ENCODE measurements around the gene PARD3.

Gene PARD3

DNA sequence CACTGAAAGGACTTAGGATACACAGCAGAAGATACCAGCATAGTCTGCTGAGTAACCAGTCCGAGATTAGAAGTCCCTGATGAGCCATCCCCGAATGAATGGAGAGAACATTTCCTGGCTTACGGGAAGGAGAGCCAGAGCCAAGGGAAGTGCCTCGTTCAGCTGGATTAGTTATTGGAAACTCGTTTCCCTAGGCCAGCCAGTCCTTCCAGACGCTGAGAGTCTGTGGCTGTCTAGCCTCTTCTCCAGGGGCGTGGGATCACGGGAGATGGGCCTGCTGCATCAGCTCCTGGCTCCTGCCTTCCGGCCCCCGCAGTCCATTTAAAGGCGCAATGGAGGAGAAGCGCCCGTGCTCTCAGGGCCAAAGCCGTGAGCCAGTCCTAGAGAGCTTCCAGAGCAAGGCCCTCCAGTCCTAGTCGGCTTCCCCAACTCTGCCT lies 712.8 kb downstream of the PARD3 start:
- no peaks in the 10 kb centered on the region for H3K27me3 ChIP-seq (ENCODE audit: insufficient read depth, low read length)
- H3K36me3 ChIP-seq (ENCODE audit: insufficient read depth, low read length): no peaks in the 10 kb centered on the region
- H3K4me1 ChIP-seq (ENCODE audit: control insufficient read depth, insufficient read depth, low read length, unreplicated experiment): peaks cover 19% of the 10 kb centered on the region
- H2AFZ ChIP-seq (ENCODE audit: low read length, unreplicated experiment): peak overlapping the region; percentile 98
- no peaks in the 10 kb centered on the region for H3K79me2 ChIP-seq (ENCODE audit: control insufficient read depth, insufficient read depth, low read length, unreplicated experiment)
- H3K4me3 ChIP-seq (ENCODE audit: low read depth, low read length): peak overlapping the region; percentile 13; the same call in 1 of the 2 replicates
- H3K27ac ChIP-seq (ENCODE audit: low read depth, low read length): peak overlapping the region; percentile 63

GRCh38 chr10:34101001-34101400 lies 714.1 kb downstream of the PARD3 start:
- Histone ChIP-seq H3K27ac (ENCODE audit: low read depth, low read length) (no peak overlapping the region), H3K36me3 (ENCODE audit: insufficient read depth, low read length) (no peaks in the 10 kb centered on the region), H3K79me2 (ENCODE audit: control insufficient read depth, insufficient read depth, low read length, unreplicated experiment) (no peaks in the 10 kb centered on the region), H3K4me3 (ENCODE audit: low read depth, low read length) (no peak overlapping the region), H2AFZ (ENCODE audit: low read length, unreplicated experiment) (no peak overlapping the region), H3K27me3 (ENCODE audit: insufficient read depth, low read length) (no peaks in the 10 kb centered on the region), H3K4me1 (ENCODE audit: control insufficient read depth, insufficient read depth, low read length, unreplicated experiment) (peaks cover 19% of the 10 kb centered on the region)

- no peaks in the 10 kb centered on the region for H3K79me2 ChIP-seq (ENCODE audit: control insufficient read depth, insufficient read depth, low read length, unreplicated experiment)
- H3K4me1 ChIP-seq (ENCODE audit: control insufficient read depth, insufficient read depth, low read length, unreplicated experiment): peaks cover 19% of the 10 kb centered on the region
- no peak overlapping the region for H3K27ac ChIP-seq (ENCODE audit: low read depth, low read length)
- no peak overlapping the region for H2AFZ ChIP-seq (ENCODE audit: low read length, unreplicated experiment)
- H3K27me3 ChIP-seq (ENCODE audit: insufficient read depth, low read length): no peaks in the 10 kb centered on the region
- H3K36me3 ChIP-seq (ENCODE audit: insufficient read depth, low read length): no peaks in the 10 kb centered on the region
- no peak overlapping the region for H3K4me3 ChIP-seq (ENCODE audit: low read depth, low read length)
These were observed 716.1 kb downstream of the PARD3 start for GRCh38 chr10:34098821-34099567.

DNA sequence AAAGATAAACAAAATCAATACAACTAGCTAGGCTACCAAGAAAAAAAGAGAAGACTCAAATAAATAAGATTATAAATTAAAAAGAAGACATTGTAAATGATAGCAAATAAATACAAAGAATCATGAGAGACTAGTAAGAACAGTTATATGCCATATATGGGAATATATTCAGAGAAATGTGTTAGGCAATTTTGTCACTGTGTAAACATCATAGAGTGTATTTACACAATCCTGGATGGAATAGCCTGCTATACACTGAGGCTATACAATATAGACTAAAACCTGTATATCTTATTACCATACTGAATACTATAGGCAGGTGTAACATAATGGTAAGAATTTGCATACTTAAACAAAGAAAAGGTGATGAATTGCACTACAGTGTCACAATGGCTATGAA lies 717.4 kb downstream of the PARD3 start:
- peaks cover 13% of the 10 kb centered on the region for H3K4me1 ChIP-seq (ENCODE audit: control insufficient read depth, insufficient read depth, low read length, unreplicated experiment)
- H3K79me2 ChIP-seq (ENCODE audit: control insufficient read depth, insufficient read depth, low read length, unreplicated experiment): no peaks in the 10 kb centered on the region
- H3K27me3 ChIP-seq (ENCODE audit: insufficient read depth, low read length): no peaks in the 10 kb centered on the region
- no peak overlapping the region for H3K27ac ChIP-seq (ENCODE audit: low read depth, low read length)
- H2AFZ ChIP-seq (ENCODE audit: low read length, unreplicated experiment): no peak overlapping the region
- no peak overlapping the region for H3K4me3 ChIP-seq (ENCODE audit: low read depth, low read length)
- no peaks in the 10 kb centered on the region for H3K36me3 ChIP-seq (ENCODE audit: insufficient read depth, low read length)

GRCh38 chr10:34094961-34095360 lies 720.1 kb downstream of the PARD3 start:
- H3K27ac ChIP-seq (ENCODE audit: low read depth, low read length): no peak overlapping the region
- H3K27me3 ChIP-seq (ENCODE audit: insufficient read depth, low read length): no peaks in the 10 kb centered on the region
- H3K79me2 ChIP-seq (ENCODE audit: control insufficient read depth, insufficient read depth, low read length, unreplicated experiment): no peaks in the 10 kb centered on the region
- H3K4me1 ChIP-seq (ENCODE audit: control insufficient read depth, insufficient read depth, low read length, unreplicated experiment): no peaks in the 10 kb centered on the region
- no peak overlapping the region for H2AFZ ChIP-seq (ENCODE audit: low read length, unreplicated experiment)
- no peaks in the 10 kb centered on the region for H3K36me3 ChIP-seq (ENCODE audit: insufficient read depth, low read length)
- no peak overlapping the region for H3K4me3 ChIP-seq (ENCODE audit: low read depth, low read length)

- Histone ChIP-seq H3K79me2 (ENCODE audit: control insufficient read depth, insufficient read depth, low read length, unreplicated experiment) (no peaks in the 10 kb centered on the region), H2AFZ (ENCODE audit: low read length, unreplicated experiment) (no peak overlapping the region), H3K4me1 (ENCODE audit: control insufficient read depth, insufficient read depth, low read length, unreplicated experiment) (no peaks in the 10 kb centered on the region), H3K36me3 (ENCODE audit: insufficient read depth, low read length) (no peaks in the 10 kb centered on the region), H3K4me3 (ENCODE audit: low read depth, low read length) (no peak overlapping the region), H3K27me3 (ENCODE audit: insufficient read depth, low read length) (no peaks in the 10 kb centered on the region), H3K27ac (ENCODE audit: low read depth, low read length) (no peak overlapping the region)
These were observed 720.9 kb downstream of the PARD3 start for GRCh38 chr10:34094146-34094696.

- no peaks in the 10 kb centered on the region for H3K27me3 ChIP-seq (ENCODE audit: insufficient read depth, low read length)
- H3K36me3 ChIP-seq (ENCODE audit: insufficient read depth, low read length): no peaks in the 10 kb centered on the region
- no peak overlapping the region for H2AFZ ChIP-seq (ENCODE audit: low read length, unreplicated experiment)
- no peaks in the 10 kb centered on the region for H3K79me2 ChIP-seq (ENCODE audit: control insufficient read depth, insufficient read depth, low read length, unreplicated experiment)
- H3K4me1 ChIP-seq (ENCODE audit: control insufficient read depth, insufficient read depth, low read length, unreplicated experiment): no peaks in the 10 kb centered on the region
- H3K27ac ChIP-seq (ENCODE audit: low read depth, low read length): no peak overlapping the region
- no peak overlapping the region for H3K4me3 ChIP-seq (ENCODE audit: low read depth, low read length)
These were observed 722.2 kb downstream of the PARD3 start for GRCh38 chr10:34092891-34093290.

DNA sequence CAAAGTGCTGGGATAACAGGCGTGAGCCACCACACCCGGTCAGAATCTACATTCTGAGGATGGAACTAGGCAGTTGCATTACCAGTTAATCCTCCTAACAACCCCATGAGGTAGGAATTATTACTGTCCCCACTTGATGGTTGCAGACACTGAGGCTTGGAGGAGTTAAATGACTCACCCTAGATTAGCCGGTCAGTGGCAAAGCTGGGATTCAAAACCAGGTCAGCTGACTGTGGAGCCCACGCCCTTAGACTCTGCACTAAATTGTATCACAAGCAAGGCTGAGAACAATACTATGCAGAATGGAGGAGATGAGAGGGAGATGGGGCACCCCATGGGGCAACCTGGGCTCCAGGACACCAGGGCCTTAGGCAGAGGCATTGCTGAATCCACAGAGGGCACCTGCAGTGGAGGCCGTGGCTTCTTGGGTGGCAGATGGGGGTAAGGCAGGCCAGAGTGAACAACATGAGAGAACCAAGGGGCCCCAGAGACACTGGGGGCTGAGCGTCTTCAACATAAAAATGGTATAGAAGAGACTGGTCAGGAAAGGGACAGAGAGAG lies 723.4 kb downstream of the PARD3 start:
- Histone ChIP-seq H3K4me3 (ENCODE audit: low read depth, low read length) (no peak overlapping the region), H3K27me3 (ENCODE audit: insufficient read depth, low read length) (no peaks in the 10 kb centered on the region), H3K36me3 (ENCODE audit: insufficient read depth, low read length) (no peaks in the 10 kb centered on the region), H3K27ac (ENCODE audit: low read depth, low read length) (no peak overlapping the region), H3K4me1 (ENCODE audit: control insufficient read depth, insufficient read depth, low read length, unreplicated experiment) (no peaks in the 10 kb centered on the region), H2AFZ (ENCODE audit: low read length, unreplicated experiment) (no peak overlapping the region), H3K79me2 (ENCODE audit: control insufficient read depth, insufficient read depth, low read length, unreplicated experiment) (no peaks in the 10 kb centered on the region)

DNA sequence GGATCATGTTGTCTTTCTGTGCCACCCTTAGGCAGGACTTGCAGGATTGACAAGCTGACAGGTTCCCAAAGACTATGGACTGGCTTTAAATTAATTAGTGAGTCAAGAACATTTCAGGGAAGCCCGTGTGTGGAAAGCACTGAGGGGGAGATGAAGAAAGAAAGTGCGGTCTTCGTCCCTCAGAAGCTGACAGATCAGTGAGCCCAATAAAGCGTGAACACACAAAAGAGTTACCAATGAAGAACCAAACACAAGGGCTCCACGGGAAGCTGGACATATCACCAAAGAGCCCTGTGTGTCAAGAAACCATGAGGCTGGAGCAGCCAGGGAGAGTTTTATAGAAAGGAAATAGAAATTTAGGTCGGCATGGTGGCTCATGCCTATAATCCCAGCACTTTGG lies 725.8 kb downstream of the PARD3 start:
- no peak overlapping the region for H2AFZ ChIP-seq (ENCODE audit: low read length, unreplicated experiment)
- H3K79me2 ChIP-seq (ENCODE audit: control insufficient read depth, insufficient read depth, low read length, unreplicated experiment): no peaks in the 10 kb centered on the region
- no peak overlapping the region for H3K4me3 ChIP-seq (ENCODE audit: low read depth, low read length)
- no peaks in the 10 kb centered on the region for H3K36me3 ChIP-seq (ENCODE audit: insufficient read depth, low read length)
- no peak overlapping the region for H3K27ac ChIP-seq (ENCODE audit: low read depth, low read length)
- no peaks in the 10 kb centered on the region for H3K27me3 ChIP-seq (ENCODE audit: insufficient read depth, low read length)
- no peaks in the 10 kb centered on the region for H3K4me1 ChIP-seq (ENCODE audit: control insufficient read depth, insufficient read depth, low read length, unreplicated experiment)

DNA sequence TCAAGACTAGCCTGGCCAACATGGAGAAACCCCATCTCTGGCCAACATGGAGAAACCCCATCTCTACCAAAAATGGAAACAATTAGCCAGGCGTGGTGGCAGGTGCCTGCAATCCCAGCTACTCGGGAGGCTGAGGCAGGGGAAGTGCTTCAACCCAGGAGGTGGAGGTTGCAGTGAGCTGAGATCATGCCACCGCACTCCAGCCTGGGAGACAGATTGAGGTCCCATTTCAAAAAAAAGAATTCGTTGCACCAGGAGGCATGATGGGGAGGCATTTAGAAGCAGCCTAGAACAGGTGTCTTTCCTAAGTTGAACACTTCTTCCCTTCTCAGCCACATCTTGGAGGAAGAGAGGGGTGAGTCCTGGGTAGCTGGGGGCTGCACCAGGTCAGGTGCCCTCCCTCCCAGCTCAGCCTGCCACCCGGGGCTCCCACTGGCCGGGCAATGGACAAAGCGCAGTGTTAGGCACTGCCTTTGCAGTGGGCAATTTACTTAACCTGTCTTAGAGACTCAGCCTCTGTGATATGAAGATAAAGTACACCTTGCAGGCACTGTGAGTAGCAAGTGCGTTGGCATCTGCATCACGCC lies 726.8 kb downstream of the PARD3 start:
- Histone ChIP-seq H3K4me1 (ENCODE audit: control insufficient read depth, insufficient read depth, low read length, unreplicated experiment) (no peaks in the 10 kb centered on the region), H3K27ac (ENCODE audit: low read depth, low read length) (no peak overlapping the region), H3K79me2 (ENCODE audit: control insufficient read depth, insufficient read depth, low read length, unreplicated experiment) (no peaks in the 10 kb centered on the region), H2AFZ (ENCODE audit: low read length, unreplicated experiment) (no peak overlapping the region), H3K27me3 (ENCODE audit: insufficient read depth, low read length) (no peaks in the 10 kb centered on the region), H3K36me3 (ENCODE audit: insufficient read depth, low read length) (no peaks in the 10 kb centered on the region), H3K4me3 (ENCODE audit: low read depth, low read length) (no peak overlapping the region)

DNA sequence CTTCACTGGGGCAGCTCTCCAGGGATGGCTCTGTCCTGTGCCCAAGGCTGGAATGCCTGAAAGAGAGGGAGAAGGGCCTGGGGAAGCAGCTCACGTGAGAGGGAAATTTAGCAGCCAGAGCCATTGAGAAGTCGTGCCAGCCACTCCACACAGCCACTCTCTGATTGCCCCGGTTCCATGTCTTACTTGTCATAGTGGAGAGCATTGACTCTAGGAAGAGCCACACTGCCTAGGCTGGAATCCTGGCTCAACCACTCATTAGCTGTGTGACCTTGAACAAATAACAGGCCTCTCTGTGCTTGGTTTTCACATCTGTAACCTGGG lies 728.0 kb downstream of the PARD3 start:
- no peak overlapping the region for H3K4me3 ChIP-seq (ENCODE audit: low read depth, low read length)
- no peak overlapping the region for H3K27ac ChIP-seq (ENCODE audit: low read depth, low read length)
- no peaks in the 10 kb centered on the region for H3K79me2 ChIP-seq (ENCODE audit: control insufficient read depth, insufficient read depth, low read length, unreplicated experiment)
- H3K27me3 ChIP-seq (ENCODE audit: insufficient read depth, low read length): no peaks in the 10 kb centered on the region
- H3K36me3 ChIP-seq (ENCODE audit: insufficient read depth, low read length): no peaks in the 10 kb centered on the region
- H3K4me1 ChIP-seq (ENCODE audit: control insufficient read depth, insufficient read depth, low read length, unreplicated experiment): no peaks in the 10 kb centered on the region
- H2AFZ ChIP-seq (ENCODE audit: low read length, unreplicated experiment): no peak overlapping the region
